ENCODE measurements around the gene IPO4. TPM values are rescaled to one million over a fixed set of nuclear protein-coding genes. Genes with fewer than 3 reads are reported as not detected.
A peak's percentile ranks its signal among the peaks of the same experiment; 100 is the strongest.

Gene IPO4
- total and polyA plus RNA-seq, 2 of the 4 experiments (the other 2 are of a cell fraction): 37.6 to 39.4 TPM

DNA sequence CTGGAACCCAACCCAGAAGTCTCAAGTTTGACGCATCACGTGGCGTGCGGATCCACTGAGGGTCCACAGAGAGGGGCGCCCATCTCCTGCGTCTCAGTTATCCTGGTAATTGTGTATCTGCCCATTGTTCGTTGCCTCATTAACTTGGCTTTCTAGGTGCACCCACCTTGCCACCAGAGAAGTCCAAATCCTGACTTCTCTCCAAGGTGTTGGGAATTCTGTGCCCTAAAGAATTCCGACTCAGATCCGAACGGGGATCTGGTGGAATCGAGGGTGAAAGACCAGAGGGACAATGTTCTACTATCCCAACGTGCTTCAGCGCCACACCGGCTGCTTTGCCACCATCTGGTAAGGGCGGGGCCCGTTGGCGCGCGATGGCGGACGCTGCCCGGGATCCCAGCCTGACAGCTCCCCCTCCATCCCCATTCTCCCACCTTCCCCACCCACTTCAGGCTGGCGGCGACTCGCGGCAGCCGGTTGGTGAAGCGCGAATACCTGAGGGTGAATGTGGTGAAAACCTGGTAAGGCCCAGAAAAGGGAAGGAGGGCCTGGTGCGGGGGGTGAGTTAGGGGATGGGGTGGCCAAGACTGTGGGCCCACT lies 16.3 kb downstream of the IPO4 start:
- Histone ChIP-seq H3K27me3 (ENCODE audit: control insufficient read depth, insufficient read depth, low read length) (no peaks in the 10 kb centered on the region), H2AK5ac (ENCODE audit: low read depth, low read length) (no peak overlapping the region), H4K8ac (ENCODE audit: low read depth in 2 of 2, low read length in 2 of 2) (0 out of 4 replicates have a peak overlapping the region, but pooled peaks of 1 of the 2 experiments have one; percentile 14), H3K14ac (replicated peaks; ENCODE audit: low read depth, low read length) (no peak overlapping the region), H3K36me3 (ENCODE audit: control insufficient read depth, insufficient read depth, low read length) (peaks cover 30% of the 10 kb centered on the region), H3K18ac (ENCODE audit: low read depth, low read length) (no peak overlapping the region), H2BK20ac (ENCODE audit: low read depth, low read length) (no peak overlapping the region), H4K20me1 (ENCODE audit: insufficient read depth, low read length) (no peaks in the 10 kb centered on the region), H2AFZ (replicated peaks; ENCODE audit: low read length, poor library complexity) (no peak overlapping the region), H3K9ac (ENCODE audit: low read depth, low read length) (no peak overlapping the region), H2BK5ac (ENCODE audit: low read depth, low read length, poor library complexity, severe bottlenecking) (no peak overlapping the region), H3K27ac (ENCODE audit: insufficient read depth, low read length) (no peak overlapping the region), H3K79me1 (ENCODE audit: low read depth in 1 of 2, low read length in 2 of 2) (no peaks in the 10 kb centered on the region), H3K4me1 (ENCODE audit: control insufficient read depth, insufficient read depth, low read length) (no peaks in the 10 kb centered on the region), H2BK120ac (ENCODE audit: low read depth, low read length) (no peak overlapping the region), H3K23ac (ENCODE audit: low read depth, low read length) (no peak overlapping the region), H3K4ac (ENCODE audit: low read depth, low read length) (no peak overlapping the region), H3K4me3 (ENCODE audit: insufficient read depth, low read depth, low read length) (no peak overlapping the region), H3K4me2 (ENCODE audit: low read depth, low read length) (no peak overlapping the region), H2AK9ac (replicated peaks; ENCODE audit: low read depth, low read length, poor library complexity) (peak overlapping the region; percentile 57), H4K91ac (ENCODE audit: insufficient read depth, low read depth, low read length) (no peak overlapping the region), H3K9me3 (ENCODE audit: control insufficient read depth, insufficient read depth, low read length) (no peaks in the 10 kb centered on the region), H3K9me1 (ENCODE audit: insufficient read depth, low read length) (0 out of 2 replicates have a peak, but pooled peaks cover 3% of the 10 kb centered on the region), H2BK15ac (ENCODE audit: low read depth, low read length) (no peak overlapping the region), H3K56ac (ENCODE audit: extremely low read depth, insufficient read depth, low read length) (no peak overlapping the region), H4K5ac (ENCODE audit: low read depth, low read length) (no peak overlapping the region)
- TF ChIP-seq MAZ (IDR thresholded peaks at IDR 0.05; ENCODE audit: borderline replicate concordance, low read depth, low read length) (no peak), RAD21 (IDR thresholded peaks at IDR 0.05; ENCODE audit: low read length) (no peak), BHLHE40 (IDR thresholded peaks at IDR 0.05; ENCODE audit: low read depth, low read length) (no peak), FOS (IDR thresholded peaks at IDR 0.05; ENCODE audit: low read depth, low read length) (no peak), RCOR1 (IDR thresholded peaks at IDR 0.05; ENCODE audit: insufficient replicate concordance, low read length) (no peak), NFE2L2 (IDR thresholded peaks at IDR 0.05; ENCODE audit: low read depth, low read length) (no peak), MXI1 (IDR thresholded peaks at IDR 0.05; ENCODE audit: borderline replicate concordance, low read depth, low read length) (no peak), SMC3 (IDR thresholded peaks at IDR 0.05; ENCODE audit: low read depth, low read length) (no peak), MAFK (IDR thresholded peaks at IDR 0.05; ENCODE audit: low read depth, low read length) (no peak), RFX5 (IDR thresholded peaks at IDR 0.05; ENCODE audit: low read depth, low read length) (no peak), CEBPB (IDR thresholded peaks at IDR 0.05; ENCODE audit: low read depth, low read length) (no peak), CHD1 (IDR thresholded peaks at IDR 0.05; ENCODE audit: low read depth, low read length) (no peak), CTCF (conservative IDR thresholded peaks at IDR 0.05; ENCODE audit: low read depth, low read length) (no peak), ELK1 (IDR thresholded peaks at IDR 0.05; ENCODE audit: borderline replicate concordance, low read depth, low read length) (no peak), POLR2A (IDR thresholded peaks at IDR 0.05; ENCODE audit: low read depth, low read length) (no peak)
- TF ChIP-seq, protein P1, sequence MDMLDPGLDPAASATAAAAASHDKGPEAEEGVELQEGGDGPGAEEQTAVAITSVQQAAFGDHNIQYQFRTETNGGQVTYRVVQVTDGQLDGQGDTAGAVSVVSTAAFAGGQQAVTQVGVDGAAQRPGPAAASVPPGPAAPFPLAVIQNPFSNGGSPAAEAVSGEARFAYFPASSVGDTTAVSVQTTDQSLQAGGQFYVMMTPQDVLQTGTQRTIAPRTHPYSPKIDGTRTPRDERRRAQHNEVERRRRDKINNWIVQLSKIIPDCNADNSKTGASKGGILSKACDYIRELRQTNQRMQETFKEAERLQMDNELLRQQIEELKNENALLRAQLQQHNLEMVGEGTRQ (IDR thresholded peaks at IDR 0.05; ENCODE audit: low read depth, low read length): no peak
- dilution Hi-C loops (cut with HindIII; ENCODE audit: low sequenced_read_pairs, unreplicated experiment): no loop called here
- CTCF ChIA-PET: no interaction called here
- no TSS peak for BruUV-seq (replicated peaks)
- ATAC-seq (ENCODE audit: low read depth) (no peak), DNase-seq (no peak)
- in situ Hi-C loops (cut with MboI; ENCODE audit: low sequenced_read_pairs): no loop called here
- WGBS, 2 experiments (ENCODE audit: extremely low coverage in 2 of 2, insufficient read length in 1 of 2): 55% methylated on average over 6 of the region's 30 CpGs; no CpG with 5 or more reads in 1 of the 2 experiments
- POLR2A ChIA-PET (ENCODE audit: unreplicated experiment): no interaction called here
- intact Hi-C loops (cut with micrococcal nuclease): no loop called here
